ENCODE results near the gene SSR1. TPM values are rescaled to one million over a fixed set of nuclear protein-coding genes. Genes with fewer than 3 reads are reported as not detected.

SSR1 gene
- total and polyA plus RNA-seq, 2 of the 13 experiments (the other 11 are each of a cell fraction or from before 2014, with no cell fraction given): 203 to 243 TPM

GRCh38 chr6:7219310-7219709 lies 93.7 kb downstream of the SSR1 start (continued):
- TF ChIP-seq PAXIP1 (CRISPR knock-in tag; conservative IDR thresholded peaks at IDR 0.05) (0 out of 2 replicates have a peak, but pooled peaks have one; percentile 17), IKZF5 (CRISPR knock-in tag; IDR thresholded peaks at IDR 0.05) (peak; percentile 20; the same call in 1 of the 2 replicates), MLX (CRISPR knock-in tag; IDR thresholded peaks at IDR 0.05) (peak; percentile 53; the same call in 1 of the 2 replicates), SALL1 (CRISPR knock-in tag; IDR thresholded peaks at IDR 0.05) (peak; percentile 76; the same call in 1 of the 2 replicates), MAF1 (CRISPR knock-in tag; IDR thresholded peaks at IDR 0.05; ENCODE audit: borderline replicate concordance) (no peak), ZNF557 (CRISPR knock-in tag; IDR thresholded peaks at IDR 0.05) (0 out of 2 replicates have a peak, but pooled peaks have one; percentile 67), ZNF607 (CRISPR knock-in tag; IDR thresholded peaks at IDR 0.05; ENCODE audit: borderline replicate concordance) (0 out of 2 replicates have a peak, but pooled peaks have one; percentile 22), ZNF615 (CRISPR knock-in tag; IDR thresholded peaks at IDR 0.05; ENCODE audit: borderline replicate concordance) (0 out of 2 replicates have a peak, but pooled peaks have one; percentile 33), MYC (CRISPR knock-in tag; IDR thresholded peaks at IDR 0.05; ENCODE audit: borderline replicate concordance) (peak; percentile 53), DBP (CRISPR knock-in tag; IDR thresholded peaks at IDR 0.05; ENCODE audit: not compliant biosample characterization) (peak; percentile 56), SAP130 (CRISPR knock-in tag; IDR thresholded peaks at IDR 0.05; ENCODE audit: low read depth) (peak; percentile 25; the same call in 1 of the 2 replicates), ZNF10 (CRISPR knock-in tag; IDR thresholded peaks at IDR 0.05; ENCODE audit: borderline replicate concordance, low read depth) (no peak), JUND (CRISPR knock-in tag; IDR thresholded peaks at IDR 0.05) (no peak), BRD4 (CRISPR knock-in tag; IDR thresholded peaks at IDR 0.05) (peak; percentile 45; the same call in 1 of the 2 replicates), MEF2D (CRISPR knock-in tag; IDR thresholded peaks at IDR 0.05) (peak; percentile 57; the same call in 1 of the 2 replicates), ZNF232 (CRISPR knock-in tag; IDR thresholded peaks at IDR 0.05; ENCODE audit: borderline replicate concordance) (peak; percentile 45; the same call in 1 of the 2 replicates), YEATS4 (CRISPR knock-in tag; IDR thresholded peaks at IDR 0.05; ENCODE audit: borderline replicate concordance) (peak; percentile 42; the same call in 1 of the 2 replicates), E2F2 (CRISPR knock-in tag; IDR thresholded peaks at IDR 0.05; ENCODE audit: borderline replicate concordance) (peak; percentile 44; the same call in 1 of the 2 replicates), POLR2A (IDR thresholded peaks at IDR 0.05; ENCODE audit: insufficient read depth in 1 of 2, low read depth in 2 of 2, low read length in 2 of 2) (0 out of 4 replicates have a peak, but pooled peaks of 1 of the 2 experiments have one; percentile 17), SRY (CRISPR knock-in tag; IDR thresholded peaks at IDR 0.05) (peak; percentile 33; the same call in 1 of the 2 replicates)
